ENCODE data around the gene MCM8.

The MCM8 gene

GRCh38 chr20:5927749-5928462 is 22.5 kb upstream of the MCM8 start:
- no peak for TF ChIP-seq CTCF (IDR thresholded peaks at IDR 0.05; ENCODE audit: insufficient read depth, low read length, missing control alignments)
- POLR2A ChIA-PET: no interaction called here
- H3K4me3 ChIP-seq (ENCODE audit: low read depth, low read length): no peak overlapping the region
- no peak for DNase-seq (ENCODE audit: low read depth, low spot score)
- CTCF ChIA-PET: no interaction called here

GRCh38 chr20:5928836-5929715 is 21.4 kb upstream of the MCM8 start:
- POLR2A ChIA-PET: no interaction called here
- CTCF ChIA-PET: interaction anchor here (1.1 kb wide), 1 partner anchor 401 kb away, joined by 3 read pairs; no protein-coding TSS in a partner anchor
- no peak overlapping the region for H3K4me3 ChIP-seq (ENCODE audit: low read depth, low read length)
- TF ChIP-seq CTCF (IDR thresholded peaks at IDR 0.05; ENCODE audit: insufficient read depth, low read length, missing control alignments): no peak
- no peak for DNase-seq (ENCODE audit: low read depth, low spot score)

DNA sequence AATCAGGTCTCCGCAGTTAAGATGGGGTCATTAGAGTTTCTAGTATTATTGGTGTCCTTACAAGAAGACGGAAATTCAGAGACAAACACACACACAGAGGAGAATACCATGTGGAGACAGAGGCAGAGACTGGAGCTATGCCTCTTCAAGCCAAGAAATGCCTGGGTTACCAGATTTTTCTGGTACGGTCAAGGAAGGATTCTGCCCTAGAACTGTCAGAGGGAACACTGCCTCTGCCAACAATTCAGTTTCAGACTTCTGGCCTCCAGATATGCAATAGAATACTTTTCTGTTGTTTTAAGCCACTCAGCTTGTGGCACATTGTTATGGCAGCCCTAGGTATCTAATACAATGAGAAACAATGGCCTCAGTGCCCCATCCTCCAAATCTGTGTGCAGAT is 19.0 kb upstream of the MCM8 start:
- no peak for DNase-seq (ENCODE audit: low read depth, low spot score)
- TF ChIP-seq CTCF (IDR thresholded peaks at IDR 0.05; ENCODE audit: insufficient read depth, low read length, missing control alignments): no peak
- no peak overlapping the region for H3K4me3 ChIP-seq (ENCODE audit: low read depth, low read length)
- CTCF ChIA-PET: interaction anchor here (1.6 kb wide), 1 partner anchor 18 kb away, joined by 3 read pairs; no protein-coding TSS in a partner anchor
- POLR2A ChIA-PET: no interaction called here

DNA sequence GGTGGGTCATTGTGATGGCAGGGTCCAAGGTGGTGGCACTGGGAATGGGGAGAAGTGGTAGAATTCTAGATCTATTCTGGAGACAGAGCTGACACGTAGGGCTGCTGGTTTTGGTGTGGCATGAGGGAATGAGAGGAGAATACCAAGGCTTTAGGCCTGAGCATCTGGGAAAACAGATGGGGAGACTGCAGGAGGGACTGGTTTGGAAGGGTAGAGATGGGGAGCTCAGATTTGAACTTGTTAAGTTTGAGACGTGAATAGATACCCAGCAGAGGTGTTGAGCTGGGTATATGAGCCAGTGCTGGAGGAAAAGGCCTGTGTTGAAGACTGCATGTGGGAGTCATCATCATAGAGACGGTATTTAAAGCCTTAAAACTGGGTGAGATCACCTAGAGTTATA is 17.7 kb upstream of the MCM8 start:
- CTCF ChIA-PET: interaction anchor here (0.9 to 4.4 kb wide), 2 partner anchors 18 to 404 kb away, joined by 3 to 24 read pairs; no protein-coding TSS in a partner anchor
- TF ChIP-seq CTCF (IDR thresholded peaks at IDR 0.05; ENCODE audit: insufficient read depth, low read length, missing control alignments): no peak
- no peak for DNase-seq (ENCODE audit: low read depth, low spot score)
- POLR2A ChIA-PET: no interaction called here
- no peak overlapping the region for H3K4me3 ChIP-seq (ENCODE audit: low read depth, low read length)

- no peak for DNase-seq (ENCODE audit: low read depth, low spot score)
Measured at GRCh38 chr20:5933802-5934436, 16.5 kb upstream of the MCM8 start.

More at GRCh38 chr20:5933802-5934436, 16.5 kb upstream of the MCM8 start:
- TF ChIP-seq CTCF (IDR thresholded peaks at IDR 0.05; ENCODE audit: insufficient read depth, low read length, missing control alignments): no peak
- ChIA-PET CTCF (interaction anchor here (0.9 to 4.4 kb wide), 2 partner anchors 19 to 405 kb away, joined by 3 to 24 read pairs; no protein-coding TSS in a partner anchor), POLR2A (no interaction called here)
- no peak overlapping the region for H3K4me3 ChIP-seq (ENCODE audit: low read depth, low read length)

Measured in AG04449 (cell line).